ENCODE data around the gene DCC.

The DCC gene

DNA sequence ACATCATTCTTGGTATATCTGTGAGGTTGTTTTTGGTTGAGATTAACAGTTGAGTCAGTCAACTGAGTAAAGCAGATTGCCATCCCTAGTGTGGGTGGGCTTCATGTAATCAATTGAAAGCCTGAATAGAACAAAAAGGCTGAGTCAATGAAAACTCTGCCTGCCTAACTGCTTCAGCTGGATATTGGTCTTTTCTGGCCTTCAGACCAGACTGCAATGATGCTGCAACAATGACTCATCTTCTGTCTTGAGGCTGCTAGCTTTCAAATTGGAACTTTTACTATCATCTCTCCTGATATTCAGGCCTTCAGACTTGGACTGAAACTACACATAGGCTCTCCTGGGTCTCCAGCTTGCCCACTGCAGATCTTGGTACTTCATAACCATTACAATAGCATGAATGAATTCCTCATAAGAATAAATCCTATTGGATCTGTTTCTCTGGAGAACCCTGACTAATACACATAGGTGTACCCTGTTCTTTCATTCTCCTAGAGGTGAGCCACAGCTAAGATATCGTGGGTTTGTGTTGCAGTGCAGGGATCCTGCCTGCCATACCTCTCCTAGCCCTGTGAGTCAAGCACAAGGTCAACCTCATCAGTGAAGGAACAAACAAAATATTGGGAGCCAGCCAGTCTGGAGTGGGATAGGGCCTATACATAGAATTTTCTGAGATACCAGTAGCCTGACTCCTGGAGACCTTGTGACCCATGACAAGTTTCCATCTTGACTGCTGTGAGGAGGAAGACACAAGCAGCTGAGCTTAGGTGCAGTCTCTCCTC lies 473.8 kb downstream of the DCC start:
- no peak for DNase-seq (ENCODE audit: low read depth)
- TF ChIP-seq, protein P1, sequence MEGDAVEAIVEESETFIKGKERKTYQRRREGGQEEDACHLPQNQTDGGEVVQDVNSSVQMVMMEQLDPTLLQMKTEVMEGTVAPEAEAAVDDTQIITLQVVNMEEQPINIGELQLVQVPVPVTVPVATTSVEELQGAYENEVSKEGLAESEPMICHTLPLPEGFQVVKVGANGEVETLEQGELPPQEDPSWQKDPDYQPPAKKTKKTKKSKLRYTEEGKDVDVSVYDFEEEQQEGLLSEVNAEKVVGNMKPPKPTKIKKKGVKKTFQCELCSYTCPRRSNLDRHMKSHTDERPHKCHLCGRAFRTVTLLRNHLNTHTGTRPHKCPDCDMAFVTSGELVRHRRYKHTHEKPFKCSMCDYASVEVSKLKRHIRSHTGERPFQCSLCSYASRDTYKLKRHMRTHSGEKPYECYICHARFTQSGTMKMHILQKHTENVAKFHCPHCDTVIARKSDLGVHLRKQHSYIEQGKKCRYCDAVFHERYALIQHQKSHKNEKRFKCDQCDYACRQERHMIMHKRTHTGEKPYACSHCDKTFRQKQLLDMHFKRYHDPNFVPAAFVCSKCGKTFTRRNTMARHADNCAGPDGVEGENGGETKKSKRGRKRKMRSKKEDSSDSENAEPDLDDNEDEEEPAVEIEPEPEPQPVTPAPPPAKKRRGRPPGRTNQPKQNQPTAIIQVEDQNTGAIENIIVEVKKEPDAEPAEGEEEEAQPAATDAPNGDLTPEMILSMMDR (IDR thresholded peaks at IDR 0.05; ENCODE audit: insufficient read depth, low read depth, low read length, missing control alignments), result no peak
- H3K4me3 ChIP-seq (ENCODE audit: low read depth, low read length), result no peak overlapping the region

DNA sequence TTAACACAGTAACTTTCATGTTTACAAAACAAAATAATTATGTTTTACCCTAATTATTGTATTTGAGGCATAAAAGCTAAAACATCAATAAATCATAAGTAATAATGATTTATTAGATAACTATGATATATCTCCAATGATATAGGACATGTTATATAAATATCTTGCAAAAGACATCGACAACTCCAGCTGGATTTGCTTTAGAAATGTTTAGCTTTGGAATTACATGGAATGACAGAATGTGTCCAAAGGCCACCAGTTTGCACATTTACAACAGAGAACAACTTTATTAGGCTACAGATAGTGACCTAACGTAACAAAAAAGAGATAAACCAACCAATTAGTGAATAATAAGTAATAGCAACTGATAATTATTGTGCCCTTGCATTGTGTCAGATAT lies 475.7 kb downstream of the DCC start:
- TF ChIP-seq, protein P1 (IDR thresholded peaks at IDR 0.05; ENCODE audit: insufficient read depth, low read depth, low read length, missing control alignments), result no peak
- no peak overlapping the region for H3K4me3 ChIP-seq (ENCODE audit: low read depth, low read length)
- no peak for DNase-seq (ENCODE audit: low read depth)

DNA sequence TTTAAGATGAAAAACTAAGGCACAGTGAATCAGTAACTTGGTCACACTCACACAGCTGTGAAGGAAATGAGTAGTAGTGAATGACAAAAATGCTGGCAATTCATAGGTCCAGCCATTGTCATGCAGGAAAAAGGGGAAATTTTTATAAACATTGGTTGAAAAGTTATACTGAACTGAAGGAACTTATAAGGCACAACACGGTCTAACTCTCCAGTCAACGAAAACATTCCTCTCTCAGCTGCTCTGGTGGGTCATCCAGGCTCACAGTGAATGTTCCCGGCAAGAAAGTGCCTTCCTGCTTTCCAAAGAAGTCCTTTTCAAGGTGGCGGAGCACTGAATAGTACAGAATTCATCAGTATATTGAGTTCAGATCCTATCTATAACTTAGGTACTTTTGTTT lies 476.1 kb downstream of the DCC start:
- no peak for DNase-seq (ENCODE audit: low read depth)
- TF ChIP-seq, protein P1 (IDR thresholded peaks at IDR 0.05; ENCODE audit: insufficient read depth, low read depth, low read length, missing control alignments), result no peak
- H3K4me3 ChIP-seq (ENCODE audit: low read depth, low read length), result no peak overlapping the region

DNA sequence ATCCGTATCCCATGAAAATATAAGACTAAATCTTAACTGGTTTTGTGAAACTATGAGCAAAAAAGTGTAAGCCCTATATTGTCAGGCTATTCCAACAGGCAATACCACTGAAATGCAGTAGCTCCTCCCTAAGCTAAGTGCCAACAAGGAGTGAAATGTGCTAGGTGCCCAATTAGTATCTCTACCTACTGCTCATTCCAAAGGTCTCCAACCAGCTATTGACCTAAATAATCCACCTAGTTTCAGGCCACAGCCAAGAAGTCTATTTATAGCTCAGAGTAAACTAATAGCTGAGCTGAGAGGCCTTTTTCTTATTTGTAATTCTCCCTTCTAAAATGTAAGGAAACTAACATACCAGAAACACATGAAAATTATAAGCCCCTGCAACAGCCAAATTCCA lies 482.2 kb downstream of the DCC start:
- H3K4me3 ChIP-seq (ENCODE audit: low read depth, low read length), result no peak overlapping the region
- no peak for DNase-seq (ENCODE audit: low read depth)
- TF ChIP-seq, protein P1 (IDR thresholded peaks at IDR 0.05; ENCODE audit: insufficient read depth, low read depth, low read length, missing control alignments), result no peak

DNA sequence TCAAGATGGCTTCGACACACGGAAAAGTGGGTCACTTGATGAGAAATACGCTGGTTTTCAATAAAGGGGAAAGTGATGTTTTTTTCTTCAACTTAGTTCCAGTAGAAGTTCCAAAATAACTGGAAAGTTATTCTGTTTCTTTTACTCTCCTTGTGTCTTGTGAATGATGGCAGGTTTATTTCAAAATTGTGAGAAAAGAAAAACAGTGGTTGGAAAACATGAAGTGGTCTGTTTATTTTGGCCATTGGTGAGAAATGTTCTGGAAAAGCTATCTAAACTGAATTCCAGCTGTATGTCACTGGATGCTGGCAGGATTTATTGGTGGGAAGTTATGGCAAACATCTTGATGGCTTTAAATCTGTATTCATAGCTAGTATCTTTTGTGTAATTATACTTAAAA lies 484.1 kb downstream of the DCC start:
- no peak overlapping the region for H3K4me3 ChIP-seq (ENCODE audit: low read depth, low read length)
- TF ChIP-seq, protein P1 (IDR thresholded peaks at IDR 0.05; ENCODE audit: insufficient read depth, low read depth, low read length, missing control alignments), result no peak
- DNase-seq (ENCODE audit: low read depth), result no peak

DNA sequence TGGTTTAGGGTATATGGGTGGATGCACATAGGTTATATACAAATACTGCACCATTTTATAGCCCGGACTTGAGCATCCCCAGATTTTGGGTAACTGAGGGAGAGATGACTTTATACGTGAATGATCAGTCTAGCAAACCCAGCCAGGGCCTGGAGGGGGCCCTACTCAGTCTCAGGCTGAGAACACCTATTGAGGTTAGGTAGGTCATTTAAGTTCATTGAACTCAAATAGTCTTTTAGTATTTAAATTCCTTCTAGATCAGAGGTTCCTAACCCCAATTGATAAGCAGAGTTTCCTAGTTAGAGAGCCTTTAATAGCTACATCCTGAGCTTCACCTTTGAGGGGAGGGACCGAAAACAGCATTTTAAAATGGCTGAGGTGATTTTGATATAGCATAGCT lies 487.0 kb downstream of the DCC start:
- H3K4me3 ChIP-seq (ENCODE audit: low read depth, low read length), result no peak overlapping the region
- no peak for DNase-seq (ENCODE audit: low read depth)
- TF ChIP-seq, protein P1 (IDR thresholded peaks at IDR 0.05; ENCODE audit: insufficient read depth, low read depth, low read length, missing control alignments), result no peak

DNA sequence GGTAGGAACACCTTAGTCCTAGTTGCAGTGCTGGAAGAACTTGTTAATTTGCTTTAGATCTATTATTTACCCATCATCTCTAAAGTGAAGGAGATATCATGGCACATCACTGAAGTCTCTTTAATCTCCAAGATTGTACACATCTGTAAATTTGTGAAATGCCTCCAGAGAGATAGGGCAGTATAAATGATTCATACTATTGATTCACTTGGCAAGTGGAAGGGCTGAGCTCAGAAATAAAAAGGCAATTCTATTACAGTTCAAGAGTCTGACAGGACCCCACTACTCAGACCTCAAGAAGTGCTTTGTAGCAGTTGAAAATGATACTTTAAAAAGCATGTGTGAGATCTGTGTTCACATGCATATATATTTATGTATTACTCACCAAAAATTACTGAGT lies 489.3 kb downstream of the DCC start:
- TF ChIP-seq, protein P1 (IDR thresholded peaks at IDR 0.05; ENCODE audit: insufficient read depth, low read depth, low read length, missing control alignments), result no peak
- H3K4me3 ChIP-seq (ENCODE audit: low read depth, low read length), result no peak overlapping the region
- no peak for DNase-seq (ENCODE audit: low read depth)

Data from GM12865 (cell line).